GM23248 (cell line): Measurements from ENCODE around the gene LRRC7. TPM values are rescaled to one million over a fixed set of nuclear protein-coding genes. Genes with fewer than 3 reads are reported as not detected.

Experiments
- DNase-seq: peaks from one replicate; pipeline ENCODE4 v3.0.0-alpha.2; 2015
- H2AFZ ChIP-seq: fragments of 200-600 bp; sonication (generic); 2 replicates; pipeline ENCODE4 v1.6.1; 2016; ENCODE audit warnings: antibody characterized with exemption
- H3F3A ChIP-seq: fragments of 200-600 bp; sonication (generic); 2 replicates; pipeline ENCODE4 v1.6.1; 2016; ENCODE audit warnings: mild to moderate bottlenecking, antibody characterized with exemption, mixed run types; ENCODE audit not compliant: insufficient read depth
- H3K27ac ChIP-seq: fragments of 200-600 bp; sonication (generic); 2 replicates; pipeline ENCODE4 v1.5.1; 2016; ENCODE audit warnings: mild to moderate bottlenecking
- H3K27me3 ChIP-seq: fragments of 200-600 bp; sonication (generic); replicated peaks from 2 replicates; pipeline ENCODE4 v1.6.1; 2016; ENCODE audit warnings: mild to moderate bottlenecking; ENCODE audit not compliant: insufficient read depth
- H3K36me3 ChIP-seq: fragments of 200-600 bp; sonication (generic); 2 replicates; pipeline ENCODE4 v1.6.1; 2016; ENCODE audit warnings: low read depth, mild to moderate bottlenecking
- H3K4me1 ChIP-seq: fragments of 200-600 bp; sonication (generic); 2 replicates; pipeline ENCODE4 v1.6.1; 2016; ENCODE audit warnings: mild to moderate bottlenecking; ENCODE audit not compliant: insufficient read depth
- H3K4me2 ChIP-seq: fragments of 200-600 bp; sonication (generic); one replicate; pipeline ENCODE4 v1.6.1; 2016; ENCODE audit warnings: mild to moderate bottlenecking; ENCODE audit not compliant: unreplicated experiment
- H3K4me3 ChIP-seq: fragments of 200-600 bp; sonication (generic); 2 replicates; pipeline ENCODE4 v1.5.1; 2016; ENCODE audit warnings: mild to moderate bottlenecking
- H3K79me2 ChIP-seq: fragments of 200-600 bp; sonication (generic); 2 replicates; pipeline ENCODE4 v1.6.1; 2016; ENCODE audit warnings: mild to moderate bottlenecking; ENCODE audit not compliant: insufficient read depth
- H3K9ac ChIP-seq: fragments of 200-600 bp; sonication (generic); 2 replicates; pipeline ENCODE4 v1.6.1; 2016; ENCODE audit warnings: mild to moderate bottlenecking
- H3K9me2 ChIP-seq: fragments of 200-600 bp; sonication (generic); 2 replicates; pipeline ENCODE4 v1.6.1; 2016; ENCODE audit warnings: mixed run types, mild to moderate bottlenecking, moderate library complexity; ENCODE audit not compliant: insufficient read depth
- H3K9me3 ChIP-seq: fragments of 200-600 bp; sonication (generic); one replicate; pipeline ENCODE4 v1.6.1; 2017; ENCODE audit warnings: low read depth
- H4K20me1 ChIP-seq: fragments of 200-600 bp; sonication (generic); 2 replicates; pipeline ENCODE4 v1.6.0; 2016; ENCODE audit not compliant: insufficient read depth
- EZH2 ChIP-seq: fragments of 200-600 bp; sonication (generic); IDR thresholded peaks from 2 replicates; pipeline ENCODE4 v1.6.1; 2018; ENCODE audit warnings: antibody characterized with exemption, mild to moderate bottlenecking; ENCODE audit not compliant: insufficient read depth, poor library complexity, severe bottlenecking
- EZH2phosphoT487 ChIP-seq: fragments of 200-600 bp; sonication (generic); IDR thresholded peaks from 2 replicates; pipeline ENCODE4 v1.6.1; 2018; ENCODE audit warnings: antibody characterized with exemption, moderate library complexity, mild to moderate bottlenecking, low read depth; ENCODE audit not compliant: insufficient read depth
- WGBS, 2 experiments: methylation state at CpG; one replicate each; pipeline ENCODE4 v1.1.6; 2015 to 2017; ENCODE audit warnings: low lambda C conversion rate in 2 of 2, low coverage in 1 of 2; ENCODE audit errors: missing lambda C conversion rate in 2 of 2; 5-methylcytosine and 5-hydroxymethylcytosine counted together
- in situ Hi-C: fragments of 300-500 bp; cut with MboI; formaldehyde crosslinking; loops from 2 replicates; pipeline ENCODE4 v1.15.0; 2020
- polyA plus RNA-seq: library from polyadenylated mRNA; unstranded; fragments of >200 nt; fragmentation: Nextera tagmentation; extraction: Ambion mirVana; gene quantifications from 2 replicates; pipeline ENCODE4 v1.2.1, GENCODE V29; 2016
- total RNA-seq: library from RNA; depleted of rRNA; stranded (reverse); fragments of >200 nt; shearing (Covaris generic); gene quantifications from 2 replicates; pipeline ENCODE4 v1.2.3, GENCODE V29; 2014

LRRC7 gene
- total and polyA plus RNA-seq, 2 experiments from 2014 or later = 0.29 TPM; not detected in 1

DNA sequence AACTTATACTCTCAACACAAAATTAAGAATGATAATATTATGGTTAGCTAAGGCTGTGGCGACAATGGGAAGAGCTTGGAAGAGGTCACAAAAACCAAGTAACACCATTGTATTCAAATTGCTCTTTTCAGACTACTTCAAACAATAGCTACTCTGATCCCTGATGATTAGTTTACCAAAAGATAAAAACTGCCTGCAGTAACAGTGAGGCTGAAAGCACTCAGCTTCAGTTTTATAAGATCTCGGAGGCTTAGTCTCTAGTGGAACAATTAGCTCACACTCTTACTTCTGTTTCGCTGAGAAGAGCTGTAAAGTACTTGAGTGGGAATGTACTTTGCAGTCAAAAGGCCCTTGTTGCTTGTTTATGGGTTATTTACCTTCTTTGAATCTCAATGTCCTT is 278.5 kb downstream of the LRRC7 start:
- DNase-seq = no peak
- Histone ChIP-seq H3K9me3 (no peaks in the 10 kb centered on the region), H3K4me3 (no peak overlapping the region), H4K20me1 (no peaks in the 10 kb centered on the region), H3K4me2 (no peak overlapping the region), H3K27ac (no peak overlapping the region), H3F3A (no peaks in the 10 kb centered on the region), H3K79me2 (no peaks in the 10 kb centered on the region), H3K27me3 (no peaks in the 10 kb centered on the region), H3K9ac (no peak overlapping the region), H2AFZ (no peak overlapping the region), H3K36me3 (no peaks in the 10 kb centered on the region), H3K9me2 (no peaks in the 10 kb centered on the region), H3K4me1 (no peaks in the 10 kb centered on the region)
- WGBS, 2 experiments = 57% methylated on average over 3 of the region's 3 CpGs
- in situ Hi-C loops = no loop called here
- TF ChIP-seq EZH2phosphoT487 (no peak), EZH2 (no peak)

DNA sequence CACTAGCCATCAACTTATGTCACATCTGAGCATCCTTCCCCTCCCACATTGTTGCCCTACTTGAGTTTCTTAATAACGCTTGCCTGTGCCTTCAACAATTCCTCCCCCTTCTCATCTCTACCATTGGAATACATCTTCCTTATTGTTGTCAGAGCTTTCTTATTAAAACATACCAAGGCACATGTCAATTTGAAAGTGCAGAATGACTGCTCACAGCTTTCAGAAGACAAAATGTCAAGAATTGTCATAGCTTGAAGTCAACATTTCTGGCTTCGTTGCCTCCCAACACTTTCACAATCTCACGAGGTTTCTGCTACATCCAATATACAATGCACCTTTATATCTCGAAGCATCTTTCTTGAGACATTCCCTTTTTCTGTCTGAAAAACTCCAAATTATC is 279.9 kb downstream of the LRRC7 start:
- H3F3A ChIP-seq = no peaks in the 10 kb centered on the region
- no peak overlapping the region for H3K4me3 ChIP-seq
- DNase-seq = no peak
- no peaks in the 10 kb centered on the region for H3K4me1 ChIP-seq
- H3K27ac ChIP-seq = no peak overlapping the region
- no peaks in the 10 kb centered on the region for H3K9me2 ChIP-seq
- no peaks in the 10 kb centered on the region for H4K20me1 ChIP-seq
- in situ Hi-C loops = no loop called here
- WGBS, 2 experiments = 77 to 84% methylated on average over 4 of the region's 4 CpGs
- no peak overlapping the region for H3K4me2 ChIP-seq
- no peaks in the 10 kb centered on the region for H3K79me2 ChIP-seq
- no peak overlapping the region for H3K9ac ChIP-seq
- no peaks in the 10 kb centered on the region for H3K36me3 ChIP-seq
- H3K9me3 ChIP-seq = no peaks in the 10 kb centered on the region
- H2AFZ ChIP-seq = no peak overlapping the region
- H3K27me3 ChIP-seq = no peaks in the 10 kb centered on the region
- no peak for TF ChIP-seq EZH2
- no peak for TF ChIP-seq EZH2phosphoT487

DNA sequence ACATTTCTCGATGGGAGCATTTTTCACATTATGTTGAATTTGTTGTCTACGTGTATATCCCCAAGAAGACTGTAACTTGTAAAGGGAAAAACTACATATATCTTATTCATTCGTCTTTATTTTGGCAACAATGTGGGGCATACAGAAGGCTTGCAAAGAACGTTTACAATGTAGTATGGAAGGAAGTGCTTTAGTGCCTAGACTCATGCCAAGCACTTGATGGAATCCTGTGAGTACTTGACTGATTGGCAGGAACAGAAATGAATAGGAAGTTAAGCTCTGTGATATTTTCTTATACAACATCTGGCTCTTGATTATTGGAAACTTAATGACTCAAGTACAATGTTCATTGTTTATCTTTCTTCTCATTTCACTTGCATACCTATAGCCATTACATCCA is 284.4 kb downstream of the LRRC7 start:
- no peak overlapping the region for H2AFZ ChIP-seq
- H3K36me3 ChIP-seq = no peaks in the 10 kb centered on the region
- H3K4me1 ChIP-seq = no peaks in the 10 kb centered on the region
- H3K27me3 ChIP-seq = no peaks in the 10 kb centered on the region
- in situ Hi-C loops = no loop called here
- no peaks in the 10 kb centered on the region for H3K79me2 ChIP-seq
- H3K9me2 ChIP-seq = no peaks in the 10 kb centered on the region
- H3K4me3 ChIP-seq = no peak overlapping the region
- TF ChIP-seq EZH2 (no peak), EZH2phosphoT487 (no peak)
- H3K4me2 ChIP-seq = no peak overlapping the region
- no peak overlapping the region for H3K27ac ChIP-seq
- no peak for DNase-seq
- H3F3A ChIP-seq = no peaks in the 10 kb centered on the region
- no peaks in the 10 kb centered on the region for H4K20me1 ChIP-seq
- H3K9ac ChIP-seq = no peak overlapping the region
- H3K9me3 ChIP-seq = no peaks in the 10 kb centered on the region
- WGBS, 2 experiments = 48 to 51% methylated on average over 4 of the region's 4 CpGs

DNA sequence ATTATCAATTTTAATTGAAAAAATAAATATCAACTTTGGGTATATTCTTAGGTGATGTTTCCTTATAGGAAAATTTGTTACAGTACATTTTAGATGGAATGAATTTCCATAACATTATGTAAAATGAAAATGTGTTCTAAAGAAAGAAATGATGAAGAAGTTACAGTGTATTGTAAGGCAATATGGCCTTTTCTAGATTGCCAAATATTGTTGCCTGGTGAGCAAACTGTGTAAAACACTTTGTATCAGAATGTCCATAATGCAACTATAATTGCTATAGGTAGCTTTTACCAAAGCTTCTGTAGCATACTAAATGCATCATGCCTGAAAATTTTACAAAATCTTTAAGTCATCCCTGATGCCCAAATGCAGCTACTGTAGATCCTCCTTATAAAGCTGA is 285.0 kb downstream of the LRRC7 start:
- no peak for DNase-seq
- in situ Hi-C loops = no loop called here

DNA sequence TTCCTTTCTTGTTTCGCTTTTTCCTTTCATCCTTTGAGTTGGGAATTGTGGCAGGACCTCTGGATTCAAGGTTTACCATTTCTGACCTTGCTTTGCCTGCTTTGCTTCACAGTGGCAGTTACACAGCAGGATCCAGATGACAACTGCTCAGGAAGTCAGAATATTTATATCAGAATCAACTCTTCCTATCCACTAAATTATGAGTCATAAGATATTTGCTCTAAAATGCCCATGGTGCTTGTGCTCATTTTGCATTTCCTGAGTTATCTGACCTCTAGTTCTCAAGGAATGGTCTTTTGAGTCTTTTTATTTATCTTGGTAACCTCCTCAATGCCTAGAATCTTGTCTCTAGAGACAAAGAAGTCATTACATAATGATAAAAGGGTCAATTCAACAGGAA is 290.8 kb downstream of the LRRC7 start:
- Histone ChIP-seq H2AFZ (no peak overlapping the region), H3F3A (no peaks in the 10 kb centered on the region), H3K36me3 (no peaks in the 10 kb centered on the region), H3K27me3 (no peaks in the 10 kb centered on the region), H3K9me2 (0 out of 2 replicates have a peak, but pooled peaks cover 4% of the 10 kb centered on the region), H4K20me1 (no peaks in the 10 kb centered on the region), H3K4me3 (no peak overlapping the region), H3K9ac (no peak overlapping the region), H3K79me2 (no peaks in the 10 kb centered on the region), H3K4me1 (no peaks in the 10 kb centered on the region), H3K4me2 (no peak overlapping the region), H3K9me3 (no peaks in the 10 kb centered on the region), H3K27ac (no peak overlapping the region)
- in situ Hi-C loops = no loop called here
- 86 to 90% methylated on average over 1 of the region's 1 CpG for WGBS, 2 experiments
- TF ChIP-seq EZH2phosphoT487 (no peak), EZH2 (no peak)
- no peak for DNase-seq

More for the DNA sequence above, 285.0 kb downstream of the LRRC7 start:
- Histone ChIP-seq H3K9me2 (no peaks in the 10 kb centered on the region), H3K27me3 (no peaks in the 10 kb centered on the region), H3K36me3 (no peaks in the 10 kb centered on the region), H2AFZ (no peak overlapping the region), H3F3A (no peaks in the 10 kb centered on the region), H3K9me3 (no peaks in the 10 kb centered on the region), H3K4me1 (no peaks in the 10 kb centered on the region), H3K4me2 (no peak overlapping the region), H3K9ac (no peak overlapping the region), H4K20me1 (no peaks in the 10 kb centered on the region), H3K27ac (no peak overlapping the region), H3K79me2 (no peaks in the 10 kb centered on the region), H3K4me3 (no peak overlapping the region)
- TF ChIP-seq EZH2 (no peak), EZH2phosphoT487 (no peak)
